OCI-LY3 (cell line): ENCODE results near the gene MACROD2.

Experiments
- EZH2phosphoT487 ChIP-seq: fragments of 200-600 bp; shearing (Covaris generic); IDR thresholded peaks from 2 replicates; pipeline ENCODE4 v1.6.1; 2018; ENCODE audit warnings: antibody characterized with exemption, mixed run types, low read depth
- TF ChIP-seq, protein P1 (sequence below): fragments of 200-600, 300-600 bp; sonication (generic); IDR thresholded peaks from 2 replicates; pipeline ENCODE4 v1.5.1; 2014; ENCODE audit warnings: antibody characterized with exemption, low read length, low read depth

DNA sequence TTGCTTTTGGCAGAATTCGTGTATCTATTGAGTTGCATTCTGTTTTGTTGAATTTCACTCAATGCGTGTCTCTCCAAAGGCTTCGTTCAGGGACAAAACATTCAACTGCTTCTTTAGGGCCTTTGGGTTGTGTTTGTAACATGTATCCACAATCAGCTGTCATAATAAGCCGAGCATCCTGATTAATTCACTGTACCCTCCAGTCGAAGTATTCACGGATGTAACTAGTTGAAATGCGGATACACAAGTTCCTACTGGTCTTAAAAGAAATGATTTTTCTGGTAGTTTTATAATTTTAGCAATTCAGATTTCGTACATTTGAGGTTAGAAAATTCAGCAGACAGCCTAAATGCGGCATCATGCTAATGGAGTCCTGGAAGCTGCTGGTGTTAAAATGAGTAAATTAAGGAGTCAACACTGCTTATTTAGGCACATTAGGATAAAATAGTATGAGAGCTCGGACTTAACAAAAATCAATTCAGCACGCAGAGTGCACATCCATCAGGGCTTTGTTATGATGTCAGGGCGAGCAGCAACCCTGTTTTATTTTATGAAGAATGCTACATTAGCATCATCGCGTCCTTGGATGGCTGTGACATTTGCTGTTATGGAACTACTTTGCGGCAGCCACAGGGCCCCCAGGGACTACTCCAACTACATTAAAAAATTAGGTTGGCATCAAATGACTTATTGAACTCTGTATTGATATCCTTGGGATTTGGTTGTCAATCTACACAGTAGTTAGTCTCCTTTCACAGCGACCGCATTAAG, 831.4 kb downstream of the MACROD2 start:
- TF ChIP-seq, protein P1, sequence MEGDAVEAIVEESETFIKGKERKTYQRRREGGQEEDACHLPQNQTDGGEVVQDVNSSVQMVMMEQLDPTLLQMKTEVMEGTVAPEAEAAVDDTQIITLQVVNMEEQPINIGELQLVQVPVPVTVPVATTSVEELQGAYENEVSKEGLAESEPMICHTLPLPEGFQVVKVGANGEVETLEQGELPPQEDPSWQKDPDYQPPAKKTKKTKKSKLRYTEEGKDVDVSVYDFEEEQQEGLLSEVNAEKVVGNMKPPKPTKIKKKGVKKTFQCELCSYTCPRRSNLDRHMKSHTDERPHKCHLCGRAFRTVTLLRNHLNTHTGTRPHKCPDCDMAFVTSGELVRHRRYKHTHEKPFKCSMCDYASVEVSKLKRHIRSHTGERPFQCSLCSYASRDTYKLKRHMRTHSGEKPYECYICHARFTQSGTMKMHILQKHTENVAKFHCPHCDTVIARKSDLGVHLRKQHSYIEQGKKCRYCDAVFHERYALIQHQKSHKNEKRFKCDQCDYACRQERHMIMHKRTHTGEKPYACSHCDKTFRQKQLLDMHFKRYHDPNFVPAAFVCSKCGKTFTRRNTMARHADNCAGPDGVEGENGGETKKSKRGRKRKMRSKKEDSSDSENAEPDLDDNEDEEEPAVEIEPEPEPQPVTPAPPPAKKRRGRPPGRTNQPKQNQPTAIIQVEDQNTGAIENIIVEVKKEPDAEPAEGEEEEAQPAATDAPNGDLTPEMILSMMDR = no peak
- TF ChIP-seq EZH2phosphoT487 = no peak
